Posterior vena cava (tissue), 2 donors: ENCODE data around the gene PIK3AP1. TPM values are rescaled to one million over a fixed set of nuclear protein-coding genes. Genes with fewer than 3 reads are reported as not detected.
"Not testable (repeated sequence)": the region's sequence is repeated elsewhere in the genome, so short reads cannot be mapped to it uniquely, and the experiment has no call there.

Experiments used
- DNase-seq: peaks from one replicate; pipeline ENCODE4 v3.0.0-alpha.2; 2020; ENCODE audit warnings: low spot score
- intact Hi-C, 2 donors: fragments of 100-400 bp; cut with DNase I; formaldehyde crosslinking; loops; one replicate each; pipeline versions ENCODE4 v1.14.1 to v1.14.2; 2022 to 2023
- total RNA-seq, 2 donors: library from RNA; stranded (reverse); fragmentation: NEBNext Ultra II Directional; extraction: Animal tissue kit (Norgen Biotek cat#: 25700); gene quantifications; one replicate each; pipeline ENCODE4 v1.2.1, GENCODE V29; 2021
- donor health status: DM: yes; HTN: yes; CAD: no.
- donor health status: DM: yes; HTN: yes; CAD: no.

Gene PIK3AP1
- total RNA-seq, 2 donors from 2014 or later: 5.8 to 14.5 TPM

- intact Hi-C loops, DNase-seq: not testable (repeated sequence)
Measured at GRCh38 chr10:96680463-96680862, 39.9 kb downstream of the PIK3AP1 start.

- intact Hi-C loops: no loop called here
- no peak for DNase-seq
Measured at GRCh38 chr10:96678725-96679124, 41.6 kb downstream of the PIK3AP1 start.

GRCh38 chr10:96676272-96677112 is 43.8 kb downstream of the PIK3AP1 start:
- no peak for DNase-seq
- intact Hi-C loops: no loop called here

- intact Hi-C loops: no loop called here
Measured at GRCh38 chr10:96675846-96676245, 44.5 kb downstream of the PIK3AP1 start.

GRCh38 chr10:96673318-96674099 is 46.8 kb downstream of the PIK3AP1 start:
- intact Hi-C loops: no loop called here
- no peak for DNase-seq

More at GRCh38 chr10:96675846-96676245, 44.5 kb downstream of the PIK3AP1 start:
- no peak for DNase-seq

GRCh38 chr10:96672481-96673175 is 47.7 kb downstream of the PIK3AP1 start:
- DNase-seq: no peak
- intact Hi-C loops: no loop called here

- DNase-seq: no peak
- intact Hi-C loops: no loop called here
Measured at GRCh38 chr10:96671211-96671890, 49.0 kb downstream of the PIK3AP1 start.

- no peak for DNase-seq
- intact Hi-C loops: no loop called here
Measured at GRCh38 chr10:96670786-96671185, 49.5 kb downstream of the PIK3AP1 start.

- intact Hi-C loops: no loop called here
- DNase-seq: no peak
Measured at GRCh38 chr10:96667401-96667800, 52.9 kb downstream of the PIK3AP1 start.

GRCh38 chr10:96666741-96667140 is 53.6 kb downstream of the PIK3AP1 start:
- DNase-seq: no peak
- intact Hi-C loops: no loop called here

- intact Hi-C loops: no loop called here
- no peak for DNase-seq
Measured at GRCh38 chr10:96665306-96665705, 55.0 kb downstream of the PIK3AP1 start.

- intact Hi-C loops: no loop called here
- DNase-seq: no peak
Measured at GRCh38 chr10:96664563-96664962, 55.8 kb downstream of the PIK3AP1 start.

- intact Hi-C loops: no loop called here
Measured at GRCh38 chr10:96663797-96664196, 56.5 kb downstream of the PIK3AP1 start.

GRCh38 chr10:96661632-96662031 is 58.7 kb downstream of the PIK3AP1 start:
- no peak for DNase-seq
- intact Hi-C loops: no loop called here

More at GRCh38 chr10:96663797-96664196, 56.5 kb downstream of the PIK3AP1 start:
- DNase-seq: no peak

- DNase-seq: no peak
- intact Hi-C loops: no loop called here
Measured at GRCh38 chr10:96660297-96660696, 60.0 kb downstream of the PIK3AP1 start.

GRCh38 chr10:96658844-96659243 is 61.5 kb downstream of the PIK3AP1 start:
- intact Hi-C loops: no loop called here
- DNase-seq: no peak

- DNase-seq: no peak
- intact Hi-C loops: no loop called here
Measured at GRCh38 chr10:96657385-96657784, 62.9 kb downstream of the PIK3AP1 start.

GRCh38 chr10:96656839-96657238 is 63.5 kb downstream of the PIK3AP1 start:
- intact Hi-C loops: no loop called here

GRCh38 chr10:96656198-96656577 is 64.1 kb downstream of the PIK3AP1 start:
- intact Hi-C loops: no loop called here
- no peak for DNase-seq

More at GRCh38 chr10:96656839-96657238, 63.5 kb downstream of the PIK3AP1 start:
- DNase-seq: no peak
